Hematopoietic multipotent progenitor cell treated with erythropoietin and hydrocortisone succinate and interleukin-3 and kit ligand, for 15 days (in vitro differentiated cells): ENCODE results near the gene NTHL1.
"Not testable (repeated sequence)": the region's sequence is repeated elsewhere in the genome, so short reads cannot be mapped to it uniquely, and the experiment has no call there.

ENCODE experiments used
- DNase-seq: peaks from one replicate; pipeline ENCODE4 v3.0.0-alpha.2; 2015; ENCODE audit warnings: low spot score

Gene NTHL1

GRCh38 chr16:2028146-2028545 is 19.5 kb downstream of the NTHL1 start:
- no peak for DNase-seq

DNA sequence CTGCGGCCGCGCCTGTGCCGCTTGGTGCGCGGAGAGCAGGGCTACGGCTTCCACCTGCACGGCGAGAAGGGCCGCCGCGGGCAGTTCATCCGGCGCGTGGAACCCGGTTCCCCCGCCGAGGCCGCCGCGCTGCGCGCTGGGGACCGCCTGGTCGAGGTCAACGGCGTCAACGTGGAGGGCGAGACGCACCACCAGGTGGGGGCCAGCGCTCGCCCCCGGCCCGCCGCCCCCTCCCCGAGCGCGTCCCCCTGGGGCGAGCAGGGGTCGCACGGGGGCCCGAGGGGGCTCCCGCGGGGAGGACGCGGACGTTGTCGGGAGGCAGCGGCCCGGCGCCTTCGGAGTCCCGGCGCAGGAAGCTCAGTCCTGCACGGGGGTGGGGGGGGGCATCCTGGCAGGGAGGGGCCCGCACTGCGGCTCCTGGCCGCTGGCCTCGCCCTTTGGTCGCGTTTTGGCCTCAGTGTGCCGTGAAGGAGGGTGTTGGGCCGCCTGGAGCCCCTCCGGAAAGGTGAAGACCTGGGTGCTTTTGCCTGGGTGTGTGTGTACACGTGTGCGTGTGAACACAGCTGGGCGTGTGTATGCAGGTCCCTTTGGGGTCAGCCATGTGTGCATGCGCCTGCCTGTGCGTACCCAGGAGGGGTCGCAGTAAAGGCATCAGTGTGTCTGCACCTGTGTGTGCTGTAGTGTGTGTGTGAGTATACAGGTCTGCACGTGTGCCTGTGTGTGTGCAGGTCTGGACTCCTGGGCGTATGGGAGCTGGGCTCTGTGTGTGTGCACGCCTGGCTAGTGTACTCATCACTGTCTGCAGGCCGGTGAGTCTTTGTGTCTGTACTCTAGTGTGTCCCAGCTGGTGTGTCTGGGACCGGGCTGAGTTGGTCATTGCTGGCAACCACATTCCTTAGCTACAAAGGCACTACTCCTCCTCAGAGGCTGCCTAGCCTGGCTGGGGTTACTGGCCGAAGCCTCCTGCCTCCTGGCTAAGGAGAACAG is 20.3 kb downstream of the NTHL1 start:
- no peak for DNase-seq

- no peak for DNase-seq
These were observed 21.1 kb downstream of the NTHL1 start, which contains the start of gene NHERF2 for GRCh38 chr16:2026461-2027023. Gene NHERF2, plus strand, starts transcription at chr16:2026902. Its CDS starts 104 bp downstream, at chr16:2027006.

GRCh38 chr16:2025878-2026460 is 21.7 kb downstream of the NTHL1 start:
- no peak for DNase-seq

- DNase-seq: no peak
These were observed 22.4 kb downstream of the NTHL1 start for GRCh38 chr16:2025251-2025650.

GRCh38 chr16:2024032-2024420 is 23.6 kb downstream of the NTHL1 start:
- DNase-seq: no peak

GRCh38 chr16:2023092-2024031 is 24.3 kb downstream of the NTHL1 start:
- DNase-seq: peak; percentile 90

- DNase-seq: no peak
These were observed 24.9 kb downstream of the NTHL1 start for GRCh38 chr16:2022723-2023091.

GRCh38 chr16:2019921-2020831 is 27.5 kb downstream of the NTHL1 start:
- DNase-seq: no peak

DNA sequence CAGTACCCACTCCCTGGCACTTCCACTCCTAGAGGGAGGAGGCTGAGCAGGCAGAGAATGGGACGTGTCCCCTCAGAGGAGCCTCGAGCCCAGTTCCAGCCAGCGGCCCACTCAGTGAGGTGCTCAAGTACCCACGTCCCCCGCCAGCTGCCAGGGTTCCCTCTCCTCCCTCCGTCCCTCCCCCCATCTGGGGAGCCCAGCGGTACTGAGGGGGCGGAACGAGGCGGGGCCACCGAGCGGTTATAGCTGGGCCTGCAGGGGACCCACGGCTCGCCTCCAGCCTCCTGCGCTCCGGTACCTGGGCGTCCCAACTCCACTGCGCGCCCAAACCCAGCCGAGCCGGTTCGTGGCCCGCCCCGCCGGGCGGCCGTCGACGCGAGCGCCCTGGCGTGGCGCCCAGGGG is 28.1 kb downstream of the NTHL1 start, which contains the start of gene NPW:
TSS of gene NPW (plus strand) at position 268 of the 403 bp plus-strand sequence.
- no peak for DNase-seq

- DNase-seq: no peak
These were observed 31.2 kb downstream of the NTHL1 start for GRCh38 chr16:2016407-2016922.

DNA sequence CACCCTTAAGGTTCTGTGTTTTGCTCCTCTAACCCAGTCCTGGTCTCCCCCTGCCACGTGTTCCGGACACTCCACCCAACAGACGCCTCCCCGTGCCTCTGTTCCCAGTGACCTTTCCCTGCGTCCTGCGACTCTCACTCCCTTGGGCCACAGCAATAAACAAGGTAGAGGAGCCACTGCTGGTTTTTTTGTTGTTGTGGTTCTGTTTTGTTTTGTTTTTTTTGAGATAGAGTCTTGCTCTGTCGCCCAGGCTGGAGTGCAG is 31.8 kb downstream of the NTHL1 start:
- no peak for DNase-seq

GRCh38 chr16:2015117-2015946 is 32.3 kb downstream of the NTHL1 start:
- no peak for DNase-seq

- no peak for DNase-seq
These were observed 34.1 kb downstream of the NTHL1 start for GRCh38 chr16:2013527-2013926.

DNA sequence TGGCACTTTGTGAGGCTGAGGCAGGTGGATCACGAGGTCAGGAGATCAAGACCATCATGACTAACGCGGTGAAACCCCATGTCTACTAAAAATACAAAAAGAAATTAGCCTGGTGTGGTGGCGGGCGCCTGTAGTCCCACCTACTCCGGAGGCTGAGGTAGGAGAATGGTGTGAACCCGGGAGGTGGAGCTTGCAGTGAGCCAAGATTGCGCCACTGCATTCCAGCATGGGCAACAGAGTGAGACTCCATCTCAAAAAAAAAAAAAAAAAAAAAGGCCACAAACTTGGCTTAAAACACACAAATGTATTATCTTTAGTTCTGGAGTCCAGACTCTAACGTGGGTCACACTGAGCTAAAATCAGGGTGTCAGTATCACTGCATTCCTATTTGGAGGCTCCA is 35.9 kb downstream of the NTHL1 start:
- not testable (repeated sequence) for DNase-seq

GRCh38 chr16:2009791-2010510 is 37.7 kb downstream of the NTHL1 start, which contains the start of gene ZNF598:
Gene ZNF598, minus strand, starts transcription at chr16:2009821.
- peak; percentile 89 for DNase-seq

DNA sequence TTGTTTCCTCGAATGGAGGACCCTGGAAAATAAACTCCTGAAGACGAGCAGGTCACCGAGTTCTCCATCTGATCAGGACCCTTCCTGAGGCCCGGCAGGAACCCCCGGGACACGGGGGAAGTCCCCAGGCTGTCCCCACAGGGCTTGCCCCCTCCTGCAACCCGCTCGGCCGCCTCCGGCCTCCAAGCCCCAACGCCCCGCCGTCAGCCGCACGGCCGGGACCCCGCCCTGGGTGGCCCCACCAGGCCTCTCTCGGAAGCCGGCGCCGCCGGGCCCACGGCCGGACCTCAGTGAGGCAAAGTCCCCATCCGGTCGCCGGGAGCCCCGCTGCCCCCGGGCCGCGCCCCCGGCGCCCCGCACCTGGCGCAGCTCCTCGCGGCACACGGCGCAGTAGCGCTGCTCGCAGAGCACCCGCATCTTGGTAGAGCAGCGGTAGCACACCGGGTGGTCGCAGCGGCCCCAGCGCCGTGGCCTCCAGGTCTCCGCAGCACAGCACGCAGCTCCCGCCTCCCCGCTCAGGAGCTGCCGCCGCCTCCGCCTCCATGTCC is 38.4 kb downstream of the NTHL1 start:
- no peak for DNase-seq

- no peak for DNase-seq
These were observed 38.9 kb downstream of the NTHL1 start for GRCh38 chr16:2008631-2009163.
